Nephron (organoid): ENCODE data around the gene NCMAP.
"Not testable (repeated sequence)": the region's sequence is repeated elsewhere in the genome, so short reads cannot be mapped to it uniquely, and the experiment has no call there.

Experiments
- H3K27ac Mint-ChIP-seq, 3 experiments: 2 replicates each; pipeline ENCODE4 v1.8.0; 2020; ENCODE audit warnings: mixed read lengths in 3 of 3, mild to moderate bottlenecking in 2 of 3, moderate library complexity in 1 of 3
- H3K27me3 Mint-ChIP-seq: 2 replicates; pipeline ENCODE4 v1.8.0; 2021; ENCODE audit warnings: low read depth, mild to moderate bottlenecking, moderate library complexity, mixed read lengths
- H3K36me3 Mint-ChIP-seq: 2 replicates; pipeline ENCODE4 v1.8.0; 2020; ENCODE audit warnings: low read depth, mixed read lengths
- H3K4me1 Mint-ChIP-seq: 2 replicates; pipeline ENCODE4 v1.8.0; 2020; ENCODE audit warnings: mixed read lengths
- H3K4me3 Mint-ChIP-seq, 3 experiments: 2 replicates each; pipeline ENCODE4 v1.8.0; 2020; ENCODE audit warnings: mild to moderate bottlenecking in 3 of 3, mixed read lengths in 3 of 3, moderate library complexity in 2 of 3
- H3K9me3 Mint-ChIP-seq: 2 replicates; pipeline ENCODE4 v1.8.0; 2020; ENCODE audit warnings: mixed read lengths
- CTCF ChIP-seq, 3 experiments: fragments of 200-600 bp; sonication (generic); IDR thresholded peaks; one replicate each; pipeline ENCODE4 v1.5.0; 2021; ENCODE audit warnings: antibody characterized with exemption in 3 of 3; ENCODE audit not compliant: unreplicated experiment in 3 of 3

Gene NCMAP

GRCh38 chr1:24514946-24515345 is 40.9 kb upstream of the NCMAP start:
- TF ChIP-seq CTCF (IDR thresholded peaks at IDR 0.05; ENCODE audit: unreplicated experiment in 3 of 3), result no peak
- H3K9me3 Mint-ChIP-seq, result no peaks in the 10 kb centered on the region
- H3K36me3 Mint-ChIP-seq, result no peaks in the 10 kb centered on the region
- peaks cover 10% of the 10 kb centered on the region for H3K27me3 Mint-ChIP-seq
- H3K27ac Mint-ChIP-seq, result no peak overlapping the region
- no peaks in the 10 kb centered on the region for H3K4me1 Mint-ChIP-seq
- H3K4me3 Mint-ChIP-seq, result no peak overlapping the region

GRCh38 chr1:24515671-24516209 is 40.1 kb upstream of the NCMAP start:
- H3K4me3 Mint-ChIP-seq, H3K4me1 Mint-ChIP-seq, H3K9me3 Mint-ChIP-seq, H3K27ac Mint-ChIP-seq, H3K36me3 Mint-ChIP-seq, H3K27me3 Mint-ChIP-seq: not testable (repeated sequence)

GRCh38 chr1:24516506-24516905 is 39.4 kb upstream of the NCMAP start:
- Mint-ChIP-seq H3K4me1 (no peaks in the 10 kb centered on the region), H3K9me3 (no peaks in the 10 kb centered on the region), H3K27ac (no peak overlapping the region), H3K27me3 (peaks cover 5% of the 10 kb centered on the region), H3K4me3 (no peak overlapping the region), H3K36me3 (no peaks in the 10 kb centered on the region)
- TF ChIP-seq CTCF (IDR thresholded peaks at IDR 0.05; ENCODE audit: unreplicated experiment in 3 of 3), result no peak

GRCh38 chr1:24517898-24518297 is 38.0 kb upstream of the NCMAP start:
- H3K27ac Mint-ChIP-seq, result no peak overlapping the region
- no peak for TF ChIP-seq CTCF (IDR thresholded peaks at IDR 0.05; ENCODE audit: unreplicated experiment in 3 of 3)
- H3K36me3 Mint-ChIP-seq, result no peaks in the 10 kb centered on the region
- no peaks in the 10 kb centered on the region for H3K27me3 Mint-ChIP-seq
- H3K4me3 Mint-ChIP-seq, result no peak overlapping the region
- no peaks in the 10 kb centered on the region for H3K4me1 Mint-ChIP-seq
- H3K9me3 Mint-ChIP-seq, result no peaks in the 10 kb centered on the region

- H3K9me3 Mint-ChIP-seq, H3K4me1 Mint-ChIP-seq, H3K36me3 Mint-ChIP-seq, H3K4me3 Mint-ChIP-seq, H3K27ac Mint-ChIP-seq, H3K27me3 Mint-ChIP-seq: not testable (repeated sequence)
Observed at GRCh38 chr1:24520282-24520681, 35.6 kb upstream of the NCMAP start.

DNA sequence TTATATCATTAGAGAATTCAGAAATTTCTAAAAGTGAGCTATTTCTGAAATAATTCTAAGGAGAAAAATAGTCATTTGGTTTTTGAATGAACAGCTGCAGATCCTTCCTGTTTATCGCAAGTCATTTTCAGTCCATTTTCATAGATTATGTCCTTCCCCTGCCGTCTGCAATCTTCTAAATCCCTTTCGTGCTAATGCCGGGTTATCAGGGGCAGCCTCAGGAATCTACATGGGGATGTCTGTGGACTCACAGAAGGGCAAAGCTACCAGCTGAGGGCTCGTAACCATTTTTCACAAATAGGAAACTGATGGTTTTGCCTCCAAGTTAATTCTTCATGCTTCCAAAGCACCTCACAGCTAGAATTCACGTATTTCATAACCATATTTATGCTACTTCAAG is 30.3 kb upstream of the NCMAP start:
- Mint-ChIP-seq H3K4me1 (peaks cover 5% of the 10 kb centered on the region), H3K9me3 (no peaks in the 10 kb centered on the region), H3K27ac (no peak overlapping the region), H3K36me3 (no peaks in the 10 kb centered on the region), H3K4me3 (no peak overlapping the region), H3K27me3 (no peaks in the 10 kb centered on the region)
- TF ChIP-seq CTCF (IDR thresholded peaks at IDR 0.05; ENCODE audit: unreplicated experiment in 3 of 3), result no peak

- Mint-ChIP-seq H3K27ac (no peak overlapping the region), H3K9me3 (no peaks in the 10 kb centered on the region), H3K4me3 (no peak overlapping the region), H3K4me1 (peaks cover 5% of the 10 kb centered on the region), H3K27me3 (no peaks in the 10 kb centered on the region), H3K36me3 (no peaks in the 10 kb centered on the region)
- TF ChIP-seq CTCF (IDR thresholded peaks at IDR 0.05; ENCODE audit: unreplicated experiment in 3 of 3), result no peak
Observed at GRCh38 chr1:24526045-24526444, 29.8 kb upstream of the NCMAP start.
